ENCODE results near the gene PTPN14.

GRCh38 chr1:214418391-214418790 lies 133.0 kb downstream of the PTPN14 start:
- TF ChIP-seq GTF2I (CRISPR knock-in tag; conservative IDR thresholded peaks at IDR 0.05) (no peak), CTCF (IDR thresholded peaks at IDR 0.05) (no peak), MAX (CRISPR knock-in tag; IDR thresholded peaks at IDR 0.05) (no peak), NR1H2 (CRISPR knock-in tag; IDR thresholded peaks at IDR 0.05) (no peak), CREB1 (CRISPR knock-in tag; IDR thresholded peaks at IDR 0.05) (no peak), ZNF423 (CRISPR knock-in tag; IDR thresholded peaks at IDR 0.05) (no peak), TEAD4 (CRISPR knock-in tag; IDR thresholded peaks at IDR 0.05) (no peak), IRF2 (CRISPR knock-in tag; IDR thresholded peaks at IDR 0.05; ENCODE audit: borderline replicate concordance, low read depth) (no peak), FOXJ3 (CRISPR knock-in tag; IDR thresholded peaks at IDR 0.05; ENCODE audit: borderline replicate concordance) (no peak), GABPB1 (CRISPR knock-in tag; IDR thresholded peaks at IDR 0.05) (no peak), ZNF232 (CRISPR knock-in tag; IDR thresholded peaks at IDR 0.05) (no peak)
